ENCODE measurements around the gene ITPRID1.
"Not testable (repeated sequence)": the region's sequence is repeated elsewhere in the genome, so short reads cannot be mapped to it uniquely, and the experiment has no call there.

Gene ITPRID1

GRCh38 chr7:31516680-31517502 lies 3.0 kb downstream of the ITPRID1 start:
- DNase-seq: no peak

GRCh38 chr7:31517513-31517912 lies 3.6 kb downstream of the ITPRID1 start:
- DNase-seq: no peak

- DNase-seq: no peak
These were observed 4.9 kb downstream of the ITPRID1 start for GRCh38 chr7:31518766-31519165.

GRCh38 chr7:31521336-31522010 lies 7.6 kb downstream of the ITPRID1 start:
- DNase-seq: no peak

- no peak for DNase-seq
These were observed 13.0 kb downstream of the ITPRID1 start for GRCh38 chr7:31526864-31527263.

GRCh38 chr7:31529103-31529502 lies 15.2 kb downstream of the ITPRID1 start:
- DNase-seq: no peak

- DNase-seq: not testable (repeated sequence)
These were observed 26.8 kb downstream of the ITPRID1 start for GRCh38 chr7:31540651-31541185.

- no peak for DNase-seq
These were observed 31.7 kb downstream of the ITPRID1 start for GRCh38 chr7:31545549-31545948.

- no peak for DNase-seq
These were observed 35.7 kb downstream of the ITPRID1 start for GRCh38 chr7:31549611-31550010.

- no peak for DNase-seq
These were observed 36.5 kb downstream of the ITPRID1 start for GRCh38 chr7:31550432-31550831.

- no peak for DNase-seq
These were observed 39.8 kb downstream of the ITPRID1 start for GRCh38 chr7:31553661-31554081.

GRCh38 chr7:31562002-31562401 lies 48.1 kb downstream of the ITPRID1 start:
- DNase-seq: no peak

- DNase-seq: no peak
These were observed 49.6 kb downstream of the ITPRID1 start for GRCh38 chr7:31563522-31563921.

- no peak for DNase-seq
These were observed 50.1 kb downstream of the ITPRID1 start for GRCh38 chr7:31563951-31564350.

- DNase-seq: no peak
These were observed 50.8 kb downstream of the ITPRID1 start for GRCh38 chr7:31564661-31565060.

GRCh38 chr7:31569528-31569927 lies 55.6 kb downstream of the ITPRID1 start:
- DNase-seq: no peak

- DNase-seq: no peak
These were observed 69.6 kb downstream of the ITPRID1 start for GRCh38 chr7:31583526-31583925.

- no peak for DNase-seq
These were observed 70.1 kb downstream of the ITPRID1 start for GRCh38 chr7:31583942-31584341.

GRCh38 chr7:31595390-31595789 lies 81.5 kb downstream of the ITPRID1 start:
- no peak for DNase-seq

GRCh38 chr7:31602041-31602625 lies 88.2 kb downstream of the ITPRID1 start:
- no peak for DNase-seq

- DNase-seq: no peak
These were observed 89.2 kb downstream of the ITPRID1 start for GRCh38 chr7:31603046-31603445.

- DNase-seq: no peak
These were observed 99.7 kb downstream of the ITPRID1 start for GRCh38 chr7:31613604-31614003.

GRCh38 chr7:31633467-31633866 lies 119.6 kb downstream of the ITPRID1 start:
- DNase-seq: no peak

All from T-helper 2 cell (primary cell).